Embryonic facial prominence (tissue), 1 donor: Measurements from ENCODE around the gene FLNB.
"Not testable (repeated sequence)": the region's sequence is repeated elsewhere in the genome, so short reads cannot be mapped to it uniquely, and the experiment has no call there.

Source experiments
- DNase-seq: peaks from one replicate; pipeline ENCODE4 v3.0.0-alpha.2; 2016; ENCODE audit errors: extremely low spot score

Gene FLNB

DNA sequence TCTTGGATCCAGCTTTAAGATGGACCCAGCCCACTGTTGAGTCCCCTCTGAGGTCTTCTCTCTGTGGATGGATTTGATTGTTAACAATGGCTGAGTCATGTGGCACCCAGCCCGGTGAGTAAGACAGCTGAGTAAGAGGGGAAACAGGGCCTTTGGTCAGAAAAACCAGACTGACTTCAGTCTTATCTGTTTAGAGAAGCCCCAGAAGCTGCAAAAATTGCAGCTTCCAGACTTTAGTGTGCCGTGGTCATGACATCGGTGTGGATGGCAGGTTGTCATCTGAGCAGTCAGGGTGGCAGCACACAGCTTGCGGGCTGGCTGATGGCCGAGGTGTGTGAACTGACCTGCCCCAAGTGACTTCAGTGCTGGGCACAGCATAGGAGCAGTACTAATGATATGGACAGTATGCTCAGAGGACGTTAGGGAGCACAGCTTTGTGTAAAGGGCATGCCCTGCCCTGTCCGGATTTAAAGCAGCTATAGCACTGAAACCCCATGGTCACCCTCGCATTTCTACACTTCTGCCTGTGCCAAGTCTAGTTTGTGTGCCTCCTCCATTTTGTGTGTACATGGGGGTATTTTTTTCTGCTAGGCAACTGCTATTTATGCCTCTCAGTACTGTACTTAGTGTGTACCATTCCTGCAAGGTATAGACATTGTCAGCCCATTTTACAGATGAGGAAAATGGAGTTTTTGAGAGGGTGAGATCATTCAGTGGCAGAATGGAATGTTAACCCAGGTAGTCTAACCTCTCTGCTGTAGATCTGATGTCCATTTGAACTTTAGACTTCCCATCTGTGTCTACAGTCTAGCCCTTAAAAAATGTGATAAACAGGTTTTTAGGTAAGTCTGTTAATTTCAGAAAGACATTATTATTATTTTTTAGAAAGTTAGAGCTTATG, 44.4 kb downstream of the FLNB start:
- no peak for DNase-seq

DNA sequence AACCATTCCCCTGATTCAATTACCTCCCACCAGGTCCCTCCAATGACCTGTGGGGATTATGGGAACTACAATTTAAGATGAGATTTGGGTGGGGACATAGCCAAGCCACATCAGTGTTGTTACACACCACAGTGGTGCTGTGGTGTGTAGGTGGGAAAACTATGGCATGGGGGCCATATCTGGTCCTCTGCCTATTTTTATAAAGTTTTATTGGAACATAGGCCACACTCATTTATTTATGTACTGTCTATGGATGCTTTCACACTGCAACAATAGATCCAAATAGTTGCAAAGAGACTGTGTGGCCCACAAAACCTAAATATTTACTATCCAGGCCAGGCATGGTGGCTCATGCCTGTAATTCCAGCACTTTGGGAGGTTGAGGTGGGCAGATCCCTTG, 46.4 kb downstream of the FLNB start:
- no peak for DNase-seq

DNA sequence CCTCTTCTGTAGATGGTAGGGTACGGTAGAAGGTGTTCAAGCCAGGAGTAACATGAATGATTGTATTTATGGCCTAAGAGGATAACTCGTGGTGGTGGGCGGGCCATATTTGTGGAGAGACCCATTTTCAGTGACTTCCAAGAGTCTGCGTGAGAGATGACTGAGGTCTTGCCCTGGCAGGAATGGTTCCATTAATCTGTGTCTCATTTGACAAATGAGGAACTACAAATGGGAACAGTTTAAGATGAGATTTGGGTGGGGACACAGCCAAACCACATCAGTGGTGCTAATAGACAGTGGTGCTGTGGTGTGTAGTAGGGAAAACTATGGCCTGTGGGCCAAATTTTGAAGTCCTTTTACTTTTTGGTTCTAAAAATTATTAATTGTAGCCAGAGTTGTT, 47.1 kb downstream of the FLNB start:
- no peak for DNase-seq

DNA sequence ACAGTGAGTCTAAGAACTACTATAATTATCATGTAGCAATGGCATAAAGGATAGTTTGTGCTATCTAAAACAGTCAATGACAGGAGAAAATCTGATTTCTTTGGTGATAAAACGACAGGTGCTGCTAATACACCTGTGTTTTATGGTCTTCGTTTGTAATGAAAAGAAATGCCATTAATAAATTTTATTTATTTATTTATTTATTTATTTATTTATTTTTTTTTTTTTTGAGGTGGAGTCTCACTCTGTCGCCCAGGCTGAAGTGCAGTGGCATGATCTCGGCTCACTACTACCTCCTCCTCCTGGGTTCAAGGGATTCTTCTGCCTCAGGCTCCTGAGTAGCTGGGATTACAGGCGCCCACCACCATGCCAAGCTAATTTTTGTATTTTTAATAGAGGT, 47.7 kb downstream of the FLNB start:
- DNase-seq = not testable (repeated sequence)

DNA sequence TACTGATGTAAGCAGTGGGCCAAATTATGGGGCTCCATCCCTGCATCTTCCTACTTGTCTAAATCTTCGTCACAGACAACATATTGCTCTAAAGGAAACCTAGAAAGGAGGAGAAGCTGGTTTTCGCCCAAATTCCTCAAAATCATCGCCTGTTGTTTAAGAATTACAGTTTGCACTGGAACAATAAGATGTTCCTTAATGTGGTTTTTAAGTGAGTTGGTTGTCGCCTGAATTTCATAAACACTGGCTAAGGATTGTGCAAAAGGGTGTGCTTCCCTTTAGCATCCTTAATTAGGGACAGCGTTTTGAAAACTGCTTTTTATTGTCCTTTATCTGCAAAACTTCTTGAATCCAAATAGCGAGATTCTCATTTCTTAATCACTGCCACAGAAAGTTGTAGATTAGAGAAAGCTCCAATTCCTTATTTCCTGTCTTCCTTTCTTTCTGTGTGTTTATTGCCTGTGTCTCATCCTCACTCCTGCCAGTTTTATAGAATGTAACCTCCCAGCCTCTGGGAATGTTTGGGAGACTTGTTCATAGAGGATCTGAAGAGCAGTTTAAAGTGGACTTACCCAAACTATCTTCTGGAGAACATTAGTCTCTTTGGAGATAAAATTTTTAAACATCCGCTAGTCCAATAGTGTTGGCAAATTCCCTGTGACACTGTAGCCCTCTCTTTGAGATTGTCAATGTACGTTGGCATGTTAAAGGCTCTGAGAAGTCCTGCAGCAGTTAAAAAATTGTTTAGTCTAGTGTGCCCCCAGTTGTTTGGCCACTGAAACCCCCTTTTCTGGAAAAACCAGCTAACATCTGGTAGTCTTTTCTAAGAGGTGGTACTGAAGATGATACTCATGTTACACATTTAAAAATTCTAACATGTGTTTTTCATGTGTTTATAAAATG, 50.4 kb downstream of the FLNB start:
- no peak for DNase-seq

DNA sequence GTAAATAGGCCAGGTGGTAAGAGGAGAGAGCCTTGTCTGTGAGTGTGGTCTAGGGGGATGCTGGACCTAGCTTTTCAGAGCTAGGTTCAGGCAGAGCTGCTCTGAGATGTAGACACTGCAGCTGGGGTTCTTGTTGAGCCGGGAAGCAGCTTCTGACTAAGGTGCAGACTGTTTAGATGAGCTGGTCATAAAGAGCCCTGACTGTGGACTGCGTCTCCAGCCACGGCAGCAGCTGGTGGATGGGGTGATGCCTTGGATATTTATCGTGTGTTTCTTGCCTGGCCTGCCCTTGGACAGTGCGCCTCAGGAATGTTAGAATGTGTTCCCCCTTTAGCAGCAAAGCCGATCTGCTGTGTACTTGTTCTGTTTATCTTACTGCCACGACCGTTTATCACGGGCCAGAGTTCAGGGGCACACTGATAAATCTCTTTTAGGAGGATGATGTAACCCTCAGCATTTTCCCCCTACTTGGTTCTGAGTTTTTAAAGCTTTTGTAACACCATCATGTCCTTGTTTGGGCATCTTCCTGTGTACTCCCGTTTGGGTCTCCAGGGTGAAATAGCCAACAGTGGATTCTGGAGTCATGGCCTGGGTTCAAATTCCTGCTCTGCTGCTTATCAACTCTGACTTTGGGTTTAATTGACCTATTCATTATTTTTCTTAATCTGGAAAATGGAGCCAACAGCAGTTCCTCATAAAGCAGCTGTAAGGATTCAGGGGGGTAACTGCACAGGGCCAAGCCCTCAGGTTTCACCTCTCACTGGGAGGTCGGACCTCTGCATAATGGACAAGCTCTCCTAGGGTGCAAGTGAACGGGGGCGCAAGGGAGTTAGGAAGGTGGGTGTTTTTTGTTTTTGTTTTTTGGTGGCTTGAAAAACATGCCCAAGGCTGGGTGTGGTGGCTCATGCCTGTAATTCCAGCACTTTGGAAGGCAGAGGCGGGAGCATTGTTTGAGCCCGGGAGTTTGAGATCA, 51.4 kb downstream of the FLNB start:
- no peak for DNase-seq

DNA sequence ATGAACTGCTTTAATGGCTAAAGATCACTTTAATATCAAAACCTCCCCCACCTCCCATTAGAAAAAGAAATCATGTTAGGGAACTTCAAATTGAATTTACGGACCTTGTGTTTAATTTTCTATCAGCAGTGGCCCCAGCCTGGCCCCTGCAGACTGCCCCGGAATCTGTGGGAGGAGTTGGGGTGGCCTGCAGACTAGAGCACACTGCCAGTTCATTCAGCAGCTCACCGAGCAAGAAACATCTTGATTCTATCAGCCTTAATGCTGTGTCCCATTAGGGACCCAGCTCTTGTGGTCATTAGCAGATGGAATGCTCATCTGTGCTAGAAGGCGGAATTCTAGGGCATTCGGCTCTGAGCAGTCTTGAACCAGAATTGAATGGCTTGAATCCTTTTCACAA, 54.2 kb downstream of the FLNB start:
- DNase-seq = no peak

DNA sequence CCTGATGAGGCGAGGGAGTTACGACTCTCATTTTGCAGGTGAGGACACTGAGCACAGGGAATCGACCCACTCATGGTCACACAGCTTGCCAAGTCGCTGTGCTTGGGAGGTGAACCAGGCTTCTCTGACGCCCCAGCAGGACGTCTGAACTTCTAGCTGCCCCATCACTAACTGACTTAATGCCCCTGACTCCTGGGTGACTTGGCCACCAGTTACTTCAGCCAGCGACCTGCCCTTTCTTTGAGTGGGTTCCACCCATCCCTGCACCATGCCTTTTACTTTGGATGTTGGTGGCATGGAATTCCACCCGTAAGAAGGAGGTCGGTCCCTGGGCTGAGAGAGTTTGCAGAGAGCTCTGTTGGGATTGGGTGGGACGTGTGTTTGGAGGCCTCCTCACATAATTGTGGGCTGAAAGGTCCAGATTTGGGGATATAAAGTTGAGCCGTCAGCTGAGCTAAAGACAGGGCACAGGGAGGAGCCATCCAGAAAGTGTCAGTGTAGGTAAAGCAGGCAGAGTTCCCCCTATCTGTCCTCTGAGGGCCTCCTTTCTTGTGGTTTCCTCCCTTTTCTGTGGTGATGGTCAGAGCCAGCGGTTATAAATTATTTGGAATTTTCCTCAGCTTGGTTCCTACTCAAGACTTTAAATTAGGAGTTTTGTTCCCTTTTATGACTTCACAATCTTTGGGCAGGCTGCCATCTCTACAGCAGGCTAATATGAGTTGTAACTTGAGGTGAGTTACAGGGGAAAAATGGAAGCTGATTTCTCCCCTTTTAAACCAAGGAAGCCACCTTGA, 55.0 kb downstream of the FLNB start:
- peak; percentile 44 for DNase-seq

DNA sequence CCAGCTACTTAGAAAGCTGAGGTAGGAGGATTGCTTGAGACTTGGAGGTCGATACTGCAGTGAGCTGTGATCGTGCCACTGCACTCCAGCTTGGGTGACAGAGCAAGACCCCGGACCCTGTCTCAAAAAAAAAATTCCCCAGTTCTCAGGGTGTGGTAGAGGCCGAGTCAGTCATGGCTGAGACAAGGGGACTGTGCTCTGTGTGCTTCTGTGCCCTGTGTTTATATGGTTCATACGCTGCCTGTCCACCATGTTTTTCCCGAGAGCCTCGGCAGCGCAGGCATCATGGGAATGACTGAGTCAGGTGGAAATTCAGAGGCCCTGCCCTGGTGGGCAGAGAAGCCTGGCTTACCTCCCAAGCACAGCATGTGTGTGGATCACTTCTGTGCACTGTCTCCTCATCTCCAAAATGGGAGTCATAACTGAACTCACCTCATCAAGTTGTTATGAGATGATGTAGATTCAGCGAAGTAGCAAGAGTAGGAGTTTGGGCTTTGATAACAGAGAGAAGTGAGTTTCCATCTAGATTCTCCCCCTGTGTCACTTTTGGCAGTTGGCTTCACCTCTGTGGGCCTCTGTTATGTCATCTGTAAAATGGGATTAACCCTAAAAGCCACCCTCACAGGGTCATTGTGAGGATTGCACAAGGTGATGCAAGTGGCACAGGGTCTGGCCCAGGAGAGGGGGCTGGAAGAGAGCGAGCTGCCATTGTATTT, 56.9 kb downstream of the FLNB start:
- no peak for DNase-seq

DNA sequence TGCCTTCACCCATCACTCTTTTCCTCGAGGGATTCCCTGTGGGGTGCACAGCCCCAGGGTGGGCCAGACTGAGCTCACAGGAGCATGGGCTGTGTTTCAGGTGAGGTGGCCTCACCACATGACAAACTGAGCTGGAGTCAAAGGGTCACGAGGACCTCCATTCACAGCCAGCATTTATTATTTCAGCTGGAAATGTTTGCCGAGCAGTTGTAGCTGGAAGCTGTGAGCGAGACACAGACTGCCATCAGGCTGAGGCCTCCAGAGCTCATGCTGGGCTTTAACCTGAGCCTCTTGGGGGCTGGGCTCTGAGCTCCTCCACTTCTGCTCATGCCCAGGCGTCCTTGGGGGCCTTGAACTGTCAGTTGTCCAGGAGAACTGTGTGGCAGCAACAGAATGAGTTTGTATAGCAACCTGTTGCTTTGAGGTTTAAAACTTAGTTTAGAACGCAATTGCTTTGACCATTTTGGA, 57.5 kb downstream of the FLNB start:
- DNase-seq = no peak

DNA sequence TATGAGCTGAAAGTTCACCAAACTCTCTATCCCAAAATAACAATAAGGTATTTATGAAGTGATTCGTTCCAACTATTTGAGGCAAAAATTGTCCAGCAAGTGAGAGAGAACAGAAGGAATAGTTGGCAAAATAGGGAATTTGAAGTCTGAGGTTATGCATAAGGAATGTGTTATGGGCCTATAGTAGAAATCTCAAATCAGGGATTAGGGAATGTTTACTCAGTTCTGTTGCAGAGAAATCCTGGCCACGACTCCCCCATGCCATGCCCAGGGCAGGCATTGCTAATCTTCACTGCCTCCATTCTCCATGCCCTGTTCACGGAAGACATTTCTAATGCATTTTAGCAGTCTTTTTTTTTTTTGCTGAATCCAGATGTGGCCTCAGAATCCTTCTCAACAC, 58.6 kb downstream of the FLNB start:
- no peak for DNase-seq

DNA sequence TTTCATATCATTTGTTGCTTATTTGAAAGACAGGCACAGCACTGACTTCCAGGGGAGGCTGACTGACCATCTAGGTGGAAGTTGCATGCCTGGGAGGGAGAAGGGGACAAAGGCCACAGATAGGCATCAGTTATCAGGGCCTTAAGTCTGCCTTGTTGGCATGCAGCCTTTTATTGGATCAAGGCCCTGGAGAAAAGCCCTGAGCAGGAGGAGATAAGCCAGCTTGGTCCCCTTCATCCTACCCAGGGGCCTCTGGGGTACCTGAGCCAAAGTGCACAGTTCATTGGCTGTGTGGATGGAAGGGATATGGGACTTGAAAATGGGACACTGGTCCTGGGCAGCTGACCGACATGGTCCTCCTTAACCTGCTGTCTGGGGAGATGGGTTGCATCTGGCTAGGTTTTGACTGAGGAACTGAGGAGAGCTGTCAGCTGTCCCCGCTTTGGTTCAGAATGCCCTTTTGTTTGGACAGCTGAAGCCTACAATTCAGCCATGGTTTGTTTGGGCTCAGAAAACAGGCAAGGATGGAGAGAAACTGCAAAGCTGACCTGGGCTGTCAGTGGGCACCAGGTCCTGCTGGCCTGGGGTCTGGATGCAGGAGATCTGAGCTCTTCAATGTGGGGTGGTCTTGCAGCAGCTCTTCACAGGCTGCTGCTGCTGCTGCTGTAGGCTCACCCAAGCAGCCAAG, 60.0 kb downstream of the FLNB start:
- DNase-seq = no peak

DNA sequence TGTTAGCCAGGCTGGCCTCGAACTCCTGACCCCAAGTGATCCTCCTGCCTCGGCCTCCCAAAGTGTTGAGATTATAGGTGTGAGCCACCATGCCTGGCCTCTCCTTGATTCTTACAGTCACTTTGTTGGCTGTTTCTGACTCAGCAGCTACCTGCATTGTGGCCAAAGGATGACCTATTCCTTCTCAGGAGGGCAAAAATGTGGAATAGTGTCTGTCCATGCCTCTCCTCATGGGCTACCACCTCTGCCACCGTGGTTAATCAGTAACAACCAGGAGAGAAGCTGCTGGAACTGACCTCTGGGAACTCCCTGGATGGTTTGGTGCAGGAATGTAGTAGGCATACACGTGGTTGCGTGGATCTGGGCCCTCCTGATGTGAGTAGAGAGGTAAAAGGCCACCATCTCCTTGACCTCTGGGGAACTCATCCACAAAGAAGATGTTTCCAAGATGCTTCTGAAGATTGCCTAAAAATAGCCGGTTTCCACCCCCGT, 63.3 kb downstream of the FLNB start:
- no peak for DNase-seq

DNA sequence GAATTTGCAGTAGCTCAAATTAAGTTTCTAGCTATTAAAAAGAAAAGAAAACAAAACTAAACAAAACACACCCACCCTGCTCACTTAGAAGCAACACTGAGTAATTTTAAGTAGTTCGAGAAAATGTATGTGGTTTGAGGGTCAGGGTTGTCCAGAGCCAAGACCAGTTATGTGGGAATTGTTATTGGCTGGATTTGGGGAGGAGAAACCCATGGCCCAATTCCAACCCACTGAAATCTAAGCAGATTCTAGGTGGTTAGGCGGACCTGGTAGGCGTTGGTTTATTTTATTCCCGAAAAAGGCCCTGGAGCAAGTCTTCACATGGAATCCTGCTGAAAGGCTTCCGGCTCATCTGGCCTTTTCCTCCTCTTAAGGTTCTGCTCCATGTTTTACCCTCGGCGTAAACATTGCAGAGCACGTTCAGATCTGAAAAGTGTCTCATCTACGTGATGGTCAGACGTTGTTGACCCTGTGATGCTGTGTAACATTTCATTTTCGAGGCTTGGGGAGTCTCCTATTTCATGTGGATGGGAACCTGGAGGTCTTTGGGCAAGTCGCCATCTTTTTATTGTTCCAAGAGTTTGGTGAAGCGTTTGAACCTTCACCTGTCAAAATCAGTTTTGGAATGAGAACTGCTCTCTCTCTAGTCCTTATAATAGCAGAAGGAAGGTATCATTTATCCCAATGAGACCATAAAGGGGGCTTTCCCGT, 64.0 kb downstream of the FLNB start:
- peak; percentile 42 for DNase-seq

DNA sequence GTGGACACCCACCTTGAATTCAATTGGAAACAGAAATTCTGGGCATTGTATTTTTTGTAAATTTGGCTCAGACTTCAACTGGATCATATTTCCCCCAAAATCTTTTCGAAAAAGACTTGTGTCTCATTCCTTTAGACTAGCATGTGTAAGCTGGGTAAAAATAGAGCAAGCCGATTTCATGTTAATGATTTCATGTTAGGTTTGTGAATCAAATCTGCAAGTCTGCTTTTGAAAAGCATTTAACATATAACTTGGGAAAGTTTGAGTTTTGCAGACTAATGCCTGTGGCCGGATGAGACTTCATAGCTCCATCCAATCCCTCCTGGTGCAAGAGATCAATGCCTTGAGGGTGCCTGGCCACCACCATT, 64.5 kb downstream of the FLNB start:
- no peak for DNase-seq

DNA sequence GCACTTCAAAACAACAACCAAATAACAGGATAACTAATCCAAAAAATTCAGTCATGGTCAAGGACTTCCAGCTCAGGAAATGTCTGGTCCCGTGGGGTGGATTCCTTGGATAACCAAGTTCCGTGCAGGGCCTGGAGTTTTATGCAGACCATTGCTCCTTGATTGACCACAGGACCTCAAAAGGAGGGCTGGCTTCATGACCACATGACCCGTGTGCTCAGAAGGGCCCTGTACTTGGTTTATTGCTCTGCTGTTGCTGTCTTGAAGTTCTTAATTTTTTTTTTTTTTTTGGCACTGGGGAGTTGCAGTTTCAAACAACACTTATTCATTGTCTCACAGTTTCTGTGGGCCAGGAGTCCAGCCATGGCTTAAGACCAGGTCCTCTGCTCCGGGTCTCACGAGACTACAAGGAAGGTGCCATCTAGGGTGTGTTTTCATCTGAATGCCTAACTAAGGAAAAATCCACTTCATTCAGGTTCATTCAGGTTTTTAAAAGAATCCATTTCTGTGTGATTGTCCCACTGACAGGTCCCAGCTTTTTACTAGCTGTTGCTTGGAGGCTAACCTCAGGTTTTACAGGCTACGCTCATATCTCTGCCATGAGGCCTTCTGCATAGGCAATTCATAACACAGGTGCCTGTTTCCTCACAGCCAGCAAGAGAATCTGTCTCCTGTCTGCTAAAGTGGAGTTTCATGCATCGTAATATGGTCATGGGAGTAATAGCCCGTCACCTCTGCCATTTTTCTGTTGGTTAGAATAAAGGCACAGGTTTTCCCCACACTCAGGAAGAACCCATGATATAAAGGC, 65.3 kb downstream of the FLNB start:
- no peak for DNase-seq

DNA sequence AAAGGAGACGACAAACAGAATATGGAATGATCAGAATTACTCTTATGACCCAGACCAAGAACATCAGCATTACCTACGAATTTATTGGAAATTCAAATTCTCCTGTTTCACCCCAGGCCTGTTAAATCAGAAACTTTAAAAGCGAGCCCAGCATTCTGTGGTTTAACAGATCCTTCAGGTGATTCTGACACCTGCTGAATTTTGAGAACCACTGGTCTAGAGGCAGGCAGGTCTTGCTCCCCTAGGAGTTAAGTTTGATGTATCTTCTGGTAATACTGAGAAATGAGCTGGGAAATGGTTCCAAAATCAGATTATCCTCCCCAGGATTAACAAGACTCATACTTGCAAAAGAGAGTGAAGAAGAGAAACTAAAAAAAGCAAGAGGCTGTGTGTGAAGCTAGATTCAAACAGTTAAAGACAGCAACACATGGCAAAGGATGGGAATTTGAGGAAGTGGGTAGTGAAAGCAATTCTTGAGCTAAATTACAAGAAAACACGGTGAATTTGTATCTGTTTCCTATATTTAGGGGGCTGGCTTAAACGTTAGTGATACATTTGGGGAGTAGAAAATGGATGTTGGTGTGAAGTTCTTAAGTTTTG, 66.0 kb downstream of the FLNB start:
- no peak for DNase-seq
